NCI-H2029 (cell line): ENCODE results near the gene NXN.
"Not testable (repeated sequence)": the region's sequence is repeated elsewhere in the genome, so short reads cannot be mapped to it uniquely, and the experiment has no call there.

Experiments
- DNase-seq: peaks from one replicate; lab custom pipeline; 2025; lab: John Stamatoyannopoulos, UW

The NXN gene

DNA sequence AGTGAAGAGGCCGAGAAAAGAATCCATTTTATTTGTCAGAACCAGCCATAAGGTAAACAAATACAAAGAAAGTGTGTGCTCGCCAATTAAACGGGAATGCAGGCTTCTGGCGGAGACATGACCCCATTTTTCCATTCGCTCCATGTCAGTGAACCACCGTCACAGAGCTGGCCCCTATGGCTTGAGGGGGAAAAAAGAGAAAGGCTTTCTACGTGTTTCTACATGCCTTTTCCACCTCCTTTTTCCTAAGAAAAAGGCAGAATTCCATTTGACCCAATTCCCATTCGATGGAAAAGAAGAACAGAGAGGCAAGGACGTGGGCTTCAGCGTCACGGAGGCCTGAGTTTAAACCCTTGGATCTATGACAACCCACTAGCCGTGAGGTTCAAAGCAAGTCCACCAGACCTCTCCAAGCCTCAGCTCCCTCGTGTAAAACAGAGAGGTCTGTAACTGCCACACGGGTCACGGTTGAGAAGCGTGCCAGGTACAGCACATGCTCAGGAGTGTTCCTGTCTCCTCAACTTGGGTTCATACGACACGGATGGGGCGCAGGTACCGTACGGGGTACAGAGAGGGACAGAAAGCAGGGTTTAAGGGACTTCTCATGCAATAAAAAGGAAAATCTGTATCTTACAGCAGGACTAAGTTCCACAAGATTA is 91.9 kb downstream of the NXN start:
- no peak for DNase-seq

DNA sequence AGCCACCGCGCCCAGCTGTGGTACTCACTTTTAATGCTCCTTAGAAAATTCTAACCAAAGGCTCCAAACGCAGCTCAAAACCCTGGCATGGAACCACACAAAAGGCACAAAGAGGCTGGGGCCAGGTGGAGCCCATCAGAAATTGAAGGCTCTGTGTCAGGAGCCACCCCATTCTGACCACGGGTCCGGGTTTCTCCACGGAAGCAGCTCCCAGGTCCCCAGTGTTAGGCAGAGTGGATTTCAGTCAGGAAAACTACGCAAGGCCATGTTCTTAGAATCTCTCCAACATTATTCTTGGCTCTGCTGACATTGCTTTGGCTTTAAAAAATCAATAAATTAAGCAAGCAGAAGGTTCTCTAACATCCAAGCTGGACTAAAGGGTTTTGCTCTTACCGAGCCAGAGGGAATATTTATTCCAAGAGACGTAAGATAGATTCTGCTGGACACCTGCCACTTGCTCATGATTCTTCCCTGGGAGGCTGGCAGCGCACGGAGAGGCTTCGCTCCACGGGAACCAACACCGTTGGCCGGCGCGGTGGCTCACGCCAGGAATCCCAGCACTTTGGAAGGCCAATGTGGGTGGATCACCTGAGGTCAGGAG is 93.5 kb downstream of the NXN start:
- no peak for DNase-seq

DNA sequence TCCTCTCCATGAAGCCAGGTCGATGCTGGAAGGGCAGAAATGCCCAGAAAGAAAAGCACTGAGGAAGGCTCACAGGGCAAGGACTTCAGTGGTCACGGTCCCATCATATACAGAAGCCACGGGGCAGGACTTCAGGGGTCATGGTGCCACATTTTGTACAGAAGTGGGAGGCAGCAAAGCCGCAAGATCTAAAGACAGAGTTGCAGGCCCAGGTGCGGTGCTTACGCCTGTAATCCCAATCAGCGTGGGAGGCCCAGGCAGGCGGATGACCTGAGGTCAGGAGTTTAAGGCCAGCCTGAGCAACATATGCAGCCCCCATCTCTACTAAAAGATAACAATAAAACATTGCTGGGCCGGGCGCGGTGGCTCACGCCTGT is 96.0 kb downstream of the NXN start:
- no peak for DNase-seq

DNA sequence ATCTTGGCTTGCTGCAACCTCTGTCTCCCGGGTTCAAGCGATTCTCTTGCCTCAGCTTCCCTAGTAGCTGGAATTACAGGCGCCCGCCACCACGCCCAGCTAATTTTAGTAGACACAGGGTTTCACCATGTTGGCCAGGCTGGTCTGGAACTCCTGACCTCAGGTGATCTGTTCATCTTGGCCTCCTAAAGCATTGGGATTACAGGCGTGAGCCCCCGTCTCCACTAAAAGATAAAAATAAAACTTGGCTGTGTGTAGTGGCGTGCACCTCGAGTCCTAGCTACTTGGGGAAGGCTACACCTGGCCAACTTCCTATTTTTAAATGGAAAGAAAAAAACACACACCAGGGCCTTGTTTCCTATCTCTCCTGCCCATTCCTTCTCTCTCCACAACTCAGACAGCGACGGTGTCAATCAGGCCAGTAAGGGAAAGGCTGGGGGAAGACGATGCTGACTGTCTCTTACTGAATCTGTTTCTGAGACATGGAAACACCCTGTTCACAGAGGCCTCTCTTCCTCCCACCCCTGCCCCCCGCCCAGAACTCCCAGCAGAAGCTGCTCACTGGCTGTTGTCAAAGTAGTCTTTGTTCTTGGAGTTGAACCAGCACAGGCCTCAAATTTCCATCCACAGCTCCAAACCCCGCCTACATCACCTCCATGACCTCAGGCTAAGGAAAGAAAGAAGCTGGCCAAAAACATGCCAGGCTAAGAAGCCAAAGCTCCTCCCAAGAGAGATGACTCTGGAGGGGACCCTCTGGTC is 96.6 kb downstream of the NXN start:
- DNase-seq = no peak

DNA sequence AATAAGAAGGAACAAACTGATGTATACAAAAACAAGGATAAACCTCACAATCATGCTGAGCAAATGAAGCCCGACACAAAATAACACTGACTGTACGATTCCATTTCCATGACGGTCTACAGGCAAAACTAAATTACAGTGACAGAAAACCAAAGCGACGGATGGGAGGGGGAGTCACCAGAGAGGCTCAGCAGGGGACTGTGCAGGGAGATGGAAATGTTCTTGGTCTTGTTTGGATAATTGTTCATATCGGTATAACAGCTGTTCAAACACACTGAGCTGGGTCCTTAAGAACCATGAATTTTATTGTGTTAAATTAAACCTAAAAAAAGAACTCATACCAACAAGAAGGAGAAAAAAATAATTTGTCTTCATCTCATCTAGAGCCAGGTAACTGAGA is 97.8 kb downstream of the NXN start:
- no peak for DNase-seq

DNA sequence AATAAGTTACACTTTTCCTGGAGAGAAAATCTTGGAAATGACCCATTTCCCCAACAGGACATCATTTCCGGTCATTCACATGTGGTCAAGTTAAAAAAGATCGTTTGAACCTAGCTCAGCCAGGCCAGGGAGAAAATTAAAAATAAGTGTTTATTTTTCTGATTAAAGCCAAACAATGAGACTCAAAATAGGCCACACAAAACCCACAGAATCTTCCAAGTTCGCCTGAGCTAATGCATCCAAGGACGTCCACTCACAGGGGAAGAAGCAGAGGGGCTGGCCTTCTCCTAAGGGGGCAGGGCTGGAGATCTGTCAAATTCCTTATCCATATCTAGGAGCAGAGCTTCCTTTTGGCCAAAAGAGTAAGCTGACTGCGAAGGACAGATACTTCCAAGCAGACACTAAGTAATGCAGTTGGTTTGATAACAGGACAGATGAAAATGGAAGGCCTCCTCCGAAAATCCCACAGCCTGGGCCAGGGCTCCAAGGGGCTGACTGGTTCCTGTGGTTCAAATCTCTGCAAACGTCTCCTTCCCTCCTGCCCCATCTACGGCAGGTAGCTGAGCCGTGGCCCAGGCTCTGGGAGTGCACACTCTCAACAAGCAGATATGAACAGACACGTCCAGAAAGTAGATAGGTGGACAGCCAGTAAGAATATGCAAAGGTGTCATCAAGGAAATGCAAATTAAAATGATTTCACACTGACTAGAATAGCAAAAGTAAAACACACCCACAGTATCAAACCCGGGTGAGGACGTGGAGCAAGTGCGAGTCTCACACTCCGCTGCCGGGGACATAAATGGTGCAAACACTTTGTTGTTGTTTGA is 98.9 kb downstream of the NXN start:
- DNase-seq = no peak

DNA sequence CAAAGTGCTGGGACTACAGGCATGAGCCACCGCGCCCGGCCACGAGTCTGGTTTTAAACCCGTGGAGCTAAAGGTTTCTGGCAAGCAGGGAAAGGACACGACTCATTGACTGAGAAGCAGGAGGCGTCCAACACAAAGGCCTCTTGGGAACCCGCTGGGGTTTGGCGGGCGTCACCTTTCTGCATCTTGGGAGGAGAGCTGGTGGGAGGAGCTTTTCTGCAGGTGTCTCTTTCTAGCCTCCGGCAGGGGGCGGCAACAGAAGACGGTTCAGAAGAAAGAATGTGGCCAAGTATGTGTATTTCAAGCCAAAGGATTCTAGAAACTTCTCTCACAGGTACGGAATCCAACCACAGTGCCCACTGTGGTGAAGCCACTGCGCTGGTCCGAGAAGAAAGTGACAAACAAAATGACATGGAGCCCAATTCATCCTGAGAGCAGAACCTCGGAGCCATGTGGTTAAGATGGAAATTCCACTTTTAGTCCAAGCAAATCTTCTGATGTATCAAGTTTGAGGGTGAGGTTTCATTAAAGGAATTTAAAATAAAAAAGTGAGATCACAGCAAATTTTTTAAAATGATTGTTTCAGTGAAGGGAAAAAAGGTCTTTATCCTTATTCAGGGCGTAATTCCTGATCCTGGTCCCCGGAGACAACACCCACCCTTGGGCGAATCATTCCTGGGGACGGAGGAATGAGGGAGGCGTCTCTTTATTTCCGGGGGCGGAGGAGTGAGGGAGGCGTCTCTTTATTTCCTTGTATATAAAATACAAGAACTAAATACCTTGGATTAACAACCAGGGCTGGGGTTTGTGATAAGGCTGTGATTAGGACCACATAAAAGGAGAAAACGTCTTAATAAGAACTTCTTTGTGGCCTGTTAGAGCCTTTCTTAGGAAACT is 99.8 kb downstream of the NXN start:
- DNase-seq = peak; percentile 50

DNA sequence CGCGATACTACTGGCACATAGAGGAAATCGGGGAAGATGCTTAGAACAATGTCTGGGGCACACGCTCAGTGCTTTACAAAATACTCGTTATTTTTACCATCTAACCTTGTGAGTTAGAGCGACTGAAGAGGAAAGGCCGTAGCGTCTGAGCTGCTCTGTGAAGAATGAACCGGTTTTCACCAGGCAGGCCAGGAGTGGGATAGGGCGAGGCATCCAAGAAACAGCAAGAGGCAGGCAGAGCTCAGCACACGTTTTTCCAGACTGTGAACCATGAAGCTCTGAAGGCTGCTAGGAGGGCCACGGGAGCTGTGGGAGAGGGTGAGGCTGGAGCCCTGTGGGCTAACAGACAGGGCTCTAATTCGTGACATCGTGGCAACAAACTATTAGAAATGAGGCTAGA is 101.9 kb downstream of the NXN start:
- DNase-seq = no peak

DNA sequence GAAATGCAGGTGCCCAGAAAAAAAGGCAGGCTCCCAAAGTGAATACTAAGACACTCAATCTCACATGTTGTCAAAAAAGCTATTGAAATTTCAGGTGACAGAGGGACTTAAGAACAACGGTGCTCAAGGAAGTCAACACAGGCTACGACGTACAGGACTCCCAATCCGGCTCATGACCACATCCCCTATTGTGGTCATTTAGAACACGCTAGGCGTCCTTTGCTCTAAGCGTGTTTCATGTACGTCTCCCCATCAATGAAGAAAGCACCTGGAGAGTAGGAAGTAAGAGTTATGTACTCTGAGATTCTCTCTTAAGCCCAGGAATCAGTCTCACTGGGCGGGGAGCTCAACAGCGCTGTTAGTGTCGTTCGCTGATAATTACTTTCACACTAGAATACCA is 103.3 kb downstream of the NXN start:
- DNase-seq = no peak

DNA sequence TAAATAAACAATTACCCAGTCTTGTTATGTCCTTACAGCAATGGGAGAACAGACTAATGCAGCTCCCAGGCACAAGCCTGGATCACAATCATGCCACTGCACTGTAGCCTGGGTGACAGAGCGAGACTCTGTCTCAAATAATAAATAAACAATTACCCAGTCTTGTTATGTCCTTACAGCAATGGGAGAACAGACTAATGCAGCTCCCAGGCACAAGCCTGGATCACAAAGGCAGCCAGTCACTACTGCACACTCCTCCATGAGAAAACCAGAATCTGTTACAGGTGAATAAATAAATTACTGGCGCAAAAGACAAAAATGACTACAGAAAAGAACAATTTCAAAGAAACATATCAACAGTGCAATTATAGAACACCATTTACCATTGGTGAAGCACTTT is 105.0 kb downstream of the NXN start:
- not testable (repeated sequence) for DNase-seq

DNA sequence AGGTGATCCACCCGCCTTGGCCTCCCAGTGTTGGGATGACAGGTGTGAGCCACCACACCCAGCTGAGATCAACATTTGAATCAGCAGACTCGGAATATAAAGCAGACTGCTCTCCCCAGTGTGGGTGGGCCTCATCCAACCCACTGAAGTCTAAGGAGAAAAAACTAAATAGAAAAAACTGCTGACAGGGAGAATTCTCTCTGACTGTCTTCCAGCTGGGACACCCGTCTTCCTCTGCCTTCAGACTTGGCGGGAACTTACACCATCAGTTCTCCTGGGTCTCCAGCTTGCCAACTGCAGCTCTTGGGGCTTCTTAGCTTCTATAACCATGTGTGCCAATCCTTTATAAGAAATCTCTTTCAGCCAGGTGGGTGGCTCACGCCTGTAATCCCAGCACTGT is 106.7 kb downstream of the NXN start:
- DNase-seq = no peak

DNA sequence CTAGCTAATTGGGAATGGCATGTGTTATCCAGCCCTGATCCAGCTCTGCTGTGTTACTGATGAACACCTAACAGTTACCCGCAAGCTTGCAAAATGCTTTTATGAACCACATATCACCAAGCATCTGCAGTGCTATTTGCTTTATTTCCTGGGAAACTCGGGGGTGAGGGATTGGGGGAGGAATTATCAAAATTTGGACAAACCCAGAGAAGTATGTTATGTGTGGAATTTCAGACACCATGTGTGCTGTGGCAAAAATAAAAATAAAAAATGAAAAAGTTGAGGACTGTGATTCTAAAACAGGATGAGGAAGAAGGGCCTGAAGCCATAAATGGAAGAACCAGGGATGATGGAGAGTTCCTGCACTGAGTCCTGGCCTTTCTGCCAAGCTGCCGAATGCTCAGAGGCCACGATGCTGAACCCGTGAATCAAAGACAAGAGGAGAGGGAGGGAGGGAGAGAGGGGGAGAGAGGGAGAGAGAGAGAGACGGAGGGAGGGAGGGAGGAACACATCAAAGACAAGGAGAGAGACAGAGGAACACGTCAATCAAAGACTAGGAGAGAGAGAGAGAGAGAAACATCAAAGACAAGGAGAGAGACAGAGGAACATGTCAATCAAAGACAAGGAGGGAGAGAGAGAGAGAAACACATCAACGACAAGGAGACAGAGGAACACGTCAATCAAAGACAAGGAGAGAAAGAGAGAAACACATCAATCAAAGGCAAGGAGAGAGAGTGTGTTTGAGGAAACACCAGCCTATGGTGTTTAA is 107.6 kb downstream of the NXN start:
- DNase-seq = no peak

DNA sequence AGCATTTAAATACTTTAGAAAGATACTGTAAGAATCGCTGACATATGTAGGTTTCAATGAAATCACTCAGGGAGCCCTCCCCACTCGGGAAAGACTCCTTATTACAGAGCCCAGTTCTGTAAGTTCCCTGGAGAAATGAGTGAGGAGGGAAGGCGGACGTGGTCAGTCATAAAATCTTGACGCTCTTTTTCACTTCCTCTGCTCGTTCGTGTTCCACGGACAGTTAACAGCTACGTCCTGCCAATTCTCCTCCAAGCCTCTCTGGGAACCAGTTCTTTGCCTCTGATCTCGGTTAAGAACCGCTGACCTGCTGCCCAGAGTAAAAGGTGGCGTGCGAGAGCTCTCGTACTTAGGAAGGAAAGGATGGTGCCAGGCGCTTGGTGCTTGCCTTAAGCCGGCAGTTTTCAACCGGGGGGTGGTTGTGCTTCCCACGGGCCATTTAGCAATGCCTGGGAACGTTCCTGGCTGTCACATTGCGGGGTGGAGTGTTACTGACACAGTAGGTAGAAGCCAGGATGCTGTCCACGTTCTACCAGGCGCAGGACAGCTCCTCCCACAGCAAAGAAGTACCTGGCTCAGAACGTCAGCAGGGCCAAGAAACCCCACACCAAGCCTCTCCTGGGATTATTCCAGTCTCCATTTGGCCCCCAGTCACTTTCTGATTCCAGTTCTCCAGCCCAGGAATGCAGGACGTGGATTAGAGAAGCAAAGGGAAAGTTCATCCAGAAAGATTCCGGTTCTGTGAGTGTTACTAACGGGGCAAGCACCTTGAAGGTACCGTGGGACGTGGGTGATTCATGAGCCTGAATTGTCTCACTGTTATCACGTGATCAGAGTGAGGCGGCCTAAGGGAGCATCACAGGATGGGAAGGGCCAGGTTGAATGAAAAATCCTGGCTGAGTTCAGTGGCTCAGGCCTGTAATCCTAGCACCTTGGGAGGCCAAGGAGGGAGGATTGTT is 109.7 kb downstream of the NXN start:
- no peak for DNase-seq

DNA sequence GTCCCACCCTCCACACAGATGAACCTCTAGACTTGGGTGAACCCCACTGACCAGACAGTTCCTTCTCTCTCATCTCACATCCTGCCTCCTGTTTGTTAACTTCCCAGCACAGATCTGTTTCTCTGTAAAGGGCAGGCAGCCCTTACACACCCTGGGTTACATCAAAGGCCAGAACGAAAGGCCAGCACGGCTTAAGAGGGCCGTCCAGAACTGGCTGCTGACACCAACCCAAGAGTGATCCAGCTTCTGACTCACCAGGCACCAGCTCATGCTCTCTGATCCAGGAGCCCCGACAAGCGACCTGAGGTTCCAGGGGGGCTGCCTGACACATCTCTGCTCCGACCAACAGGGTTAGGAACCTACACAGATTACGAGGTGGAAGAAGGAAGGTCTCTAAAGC is 110.5 kb downstream of the NXN start:
- no peak for DNase-seq

DNA sequence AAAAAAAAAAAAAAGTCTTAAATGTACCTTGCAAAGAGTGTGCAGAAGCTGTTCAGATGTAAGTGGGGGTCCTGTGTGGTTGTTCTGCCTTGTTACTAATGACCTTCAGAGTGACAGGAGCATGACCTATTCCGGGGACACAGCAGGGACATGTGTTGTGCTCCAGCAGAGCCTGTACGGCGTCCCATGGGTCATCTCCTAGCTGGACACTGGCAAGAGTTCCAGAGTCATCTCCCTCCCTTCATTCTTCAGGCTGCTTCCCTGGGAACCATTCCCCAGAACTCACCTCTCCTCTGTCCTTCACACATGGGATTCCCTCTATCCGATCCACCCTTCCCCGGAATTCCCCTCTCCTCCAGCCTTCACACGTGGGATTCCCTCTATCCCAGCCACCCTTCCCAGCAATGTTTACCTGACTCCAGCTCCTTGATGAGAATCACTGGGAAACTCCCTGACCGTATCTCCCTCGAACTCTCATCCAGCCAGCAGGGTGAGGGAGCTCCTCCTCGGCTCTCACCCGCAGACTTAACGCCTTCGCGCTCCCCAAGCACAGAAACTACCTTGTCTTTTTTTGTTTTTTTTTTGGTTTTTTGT is 111.6 kb downstream of the NXN start:
- DNase-seq = no peak

DNA sequence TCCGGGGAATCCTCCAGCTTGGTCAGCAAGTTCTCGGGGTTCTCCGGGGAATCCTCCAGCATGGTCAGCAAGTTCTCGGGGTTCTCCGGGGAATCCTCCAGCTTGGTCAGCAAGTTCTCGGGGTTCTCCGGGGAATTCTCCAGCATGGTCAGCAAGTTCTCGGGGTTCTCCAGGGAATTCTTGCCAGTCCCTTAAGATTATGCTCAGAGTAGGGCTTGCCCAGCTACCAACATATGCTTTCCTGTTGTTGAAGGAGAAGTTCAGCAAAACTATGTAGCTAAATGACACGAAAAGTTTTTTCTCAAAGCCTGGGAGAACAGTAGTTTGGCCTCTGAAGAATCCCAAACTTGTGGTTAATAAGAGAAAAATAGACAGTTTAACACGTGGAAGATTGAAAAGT is 112.3 kb downstream of the NXN start:
- DNase-seq = not testable (repeated sequence)

DNA sequence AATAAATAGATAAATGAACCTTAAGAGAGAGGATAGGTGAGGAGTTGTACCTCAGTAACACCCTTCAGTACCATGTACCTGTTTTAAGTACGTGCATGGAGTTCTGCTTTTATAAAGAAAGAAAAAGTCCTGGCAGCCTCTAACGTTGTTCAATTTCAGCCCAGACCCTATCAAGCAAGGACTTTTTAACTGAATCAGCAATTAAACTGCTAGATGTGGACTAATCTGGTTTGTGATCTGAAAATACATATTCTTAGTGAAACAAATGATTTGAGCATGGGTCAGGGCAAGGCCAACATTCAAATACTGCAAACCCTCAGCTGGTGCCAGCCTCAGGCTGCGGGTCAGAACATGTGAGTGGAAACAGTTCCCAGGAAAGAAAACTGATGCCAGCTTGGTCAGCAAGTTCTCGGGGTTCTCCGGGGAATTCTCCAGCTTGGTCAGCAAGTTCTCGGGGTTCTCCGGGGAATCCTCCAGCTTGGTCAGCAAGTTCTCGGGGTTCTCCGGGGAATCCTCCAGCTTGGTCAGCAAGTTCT is 112.9 kb downstream of the NXN start:
- no peak for DNase-seq

DNA sequence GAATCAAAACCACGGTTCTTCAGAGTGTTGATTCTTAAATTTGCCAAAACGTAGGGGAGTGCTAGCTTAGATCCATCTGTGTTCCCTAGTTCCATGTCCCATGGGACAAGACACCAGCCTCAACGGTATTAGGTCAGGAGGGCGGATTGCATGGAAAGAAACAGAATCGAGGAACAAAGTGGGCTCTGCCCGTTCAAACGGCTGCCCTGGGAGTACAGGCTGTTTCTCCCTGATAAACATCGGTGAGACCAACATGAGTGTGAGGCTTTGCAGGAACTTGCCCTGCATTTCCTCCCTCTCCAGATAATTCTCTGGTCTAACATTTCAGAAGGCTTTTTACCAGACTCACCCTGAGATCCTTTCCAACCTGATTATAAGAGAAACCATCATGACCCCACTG is 115.3 kb downstream of the NXN start:
- DNase-seq = no peak

DNA sequence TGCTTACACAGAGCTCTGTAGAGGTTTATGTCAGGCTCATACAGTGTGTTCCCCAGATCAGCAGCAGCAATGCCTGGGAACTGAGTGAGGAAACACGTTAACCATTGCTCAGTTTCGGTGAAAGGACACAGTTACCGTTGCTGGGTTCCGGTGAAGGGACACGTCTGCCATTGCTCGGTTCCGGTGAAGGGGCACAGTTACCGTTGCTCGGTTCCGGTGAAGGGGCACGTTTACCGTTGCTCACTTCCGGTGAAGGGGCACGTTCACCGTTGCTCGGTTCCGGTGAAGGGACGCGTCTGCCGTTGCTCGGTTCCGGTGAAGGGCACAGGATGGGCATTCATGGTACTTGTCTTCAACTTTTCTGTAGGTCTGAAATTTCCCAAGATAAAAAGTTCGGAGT is 115.7 kb downstream of the NXN start:
- no peak for DNase-seq
